Tibial artery (tissue), 4 donors: ENCODE results near the gene SERGEF.
"Not testable (repeated sequence)": the region's sequence is repeated elsewhere in the genome, so short reads cannot be mapped to it uniquely, and the experiment has no call there.

Experiments used
- DNase-seq, 2 donors: peaks; one replicate each; pipeline ENCODE4 v3.0.0-alpha.2; 2019
- H3K27ac ChIP-seq, 2 donors: fragments of 200-600 bp; sonication (generic) in 1 of 2; 1 replicate in 1 of 2; 2 replicates in 1 of 2; pipeline ENCODE4 v1.5.1; 2018 to 2019; ENCODE audit warnings: mild to moderate bottlenecking in 1 of 2
- H3K27me3 ChIP-seq, 2 donors: fragments of 200-600 bp; sonication (generic) in 1 of 2; one replicate each; pipeline versions ENCODE4 v1.5.1 to v1.6.0; 2016 to 2019
- H3K36me3 ChIP-seq, 3 donors: fragments of 200-600 bp; sonication (generic) in 2 of 3; one replicate each; pipeline ENCODE4 v1.5.1; 2016 to 2019; ENCODE audit warnings: mild to moderate bottlenecking in 2 of 3
- H3K4me1 ChIP-seq, 4 donors: fragments of 200-600 bp; sonication (generic) in 2 of 4; 1 replicate in 3 of 4; 2 replicates in 1 of 4; pipeline ENCODE4 v1.5.1; 2016 to 2019
- H3K4me3 ChIP-seq, 2 donors: fragments of 200-600 bp; sonication (generic) in 1 of 2; 1 replicate in 1 of 2; 2 replicates in 1 of 2; pipeline ENCODE4 v1.5.1; 2018 to 2019; ENCODE audit warnings: mild to moderate bottlenecking in 2 of 2
- H3K9me3 ChIP-seq, 3 donors: fragments of 200-600 bp; sonication (generic) in 1 of 3; one replicate each; pipeline ENCODE4 v1.5.1; 2016 to 2019
- intact Hi-C: fragments of 100-400 bp; cut with DNase I; formaldehyde crosslinking; loops from one replicate; pipeline ENCODE4 v1.15.0; 2023; ENCODE audit warnings: low total_unique reads
- TF ChIP-seq, protein P1 (sequence below), 2 experiments: fragments of 200-600 bp in 1 of 2; fragments of 450-650 bp in 1 of 2; IDR thresholded peaks; one replicate each; pipeline ENCODE4 v1.5.1; 2017 to 2019; ENCODE audit warnings: antibody characterized with exemption in 2 of 2, mild to moderate bottlenecking in 1 of 2, moderate library complexity in 1 of 2

The SERGEF gene

DNA sequence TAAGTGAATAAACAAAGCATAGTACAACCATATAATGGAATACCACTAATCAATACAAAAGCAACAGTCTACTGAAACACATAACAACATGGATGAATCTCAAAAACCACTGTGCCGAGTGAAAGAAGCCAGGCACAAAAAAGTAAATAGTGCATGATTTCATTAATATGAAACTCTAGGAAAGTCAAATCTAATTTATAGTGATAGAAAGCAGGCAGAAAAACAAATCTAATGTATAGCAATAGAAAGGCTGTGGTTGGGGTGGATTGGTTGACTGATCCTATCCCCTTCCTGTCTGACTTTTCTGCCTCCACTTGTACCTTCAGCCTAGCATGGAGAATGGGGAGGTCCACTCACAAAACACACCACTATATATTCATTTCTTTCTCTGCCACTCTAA, 115.4 kb downstream of the SERGEF start:
- DNase-seq = no peak
- no peak overlapping the region for H3K4me3 ChIP-seq

DNA sequence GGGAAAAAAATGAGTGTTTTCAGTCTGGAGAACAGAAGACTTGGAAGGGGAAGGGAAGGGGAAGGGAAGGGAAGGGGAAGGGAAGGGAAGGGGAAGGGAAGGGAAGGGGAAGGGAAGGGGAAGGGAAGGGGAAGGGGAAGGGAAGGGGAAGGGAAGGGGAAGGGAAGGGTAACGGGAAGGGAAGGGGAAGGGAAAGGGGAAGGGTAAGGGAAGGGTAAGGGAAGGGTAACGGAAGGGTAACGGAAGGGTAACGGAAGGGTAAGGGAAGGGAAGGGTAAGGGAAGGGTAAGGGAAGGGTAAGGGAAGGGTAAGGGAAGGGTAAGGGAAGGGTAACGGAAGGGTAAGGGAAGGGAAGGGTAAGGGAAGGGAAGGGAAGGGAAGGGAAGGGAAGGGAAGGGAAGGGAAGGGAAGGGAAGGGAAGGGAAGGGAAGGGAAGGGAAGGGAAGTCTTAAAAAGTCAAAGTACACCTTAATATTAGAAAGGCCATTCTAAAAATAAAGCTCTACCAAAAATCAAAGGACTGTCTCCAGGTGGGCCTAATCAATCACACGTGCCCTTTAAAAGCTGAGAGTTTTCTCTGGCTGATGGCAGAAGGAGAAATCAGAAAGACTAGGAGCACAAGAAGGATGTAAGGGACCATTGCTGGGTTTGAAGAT, 116.2 kb downstream of the SERGEF start:
- H3K9me3 ChIP-seq, H3K4me3 ChIP-seq, intact Hi-C loops: not testable (repeated sequence)

More for the DNA sequence above, 115.4 kb downstream of the SERGEF start:
- Histone ChIP-seq H3K9me3 (no peaks in the 10 kb centered on the region), H3K27ac (no peak overlapping the region), H3K4me1 (no peaks in the 10 kb centered on the region), H3K36me3 (peaks cover 0 to 5% (median 5%) of the 10 kb centered on the region in 3 donors), H3K27me3 (no peaks in the 10 kb centered on the region)
- TF ChIP-seq, protein P1, sequence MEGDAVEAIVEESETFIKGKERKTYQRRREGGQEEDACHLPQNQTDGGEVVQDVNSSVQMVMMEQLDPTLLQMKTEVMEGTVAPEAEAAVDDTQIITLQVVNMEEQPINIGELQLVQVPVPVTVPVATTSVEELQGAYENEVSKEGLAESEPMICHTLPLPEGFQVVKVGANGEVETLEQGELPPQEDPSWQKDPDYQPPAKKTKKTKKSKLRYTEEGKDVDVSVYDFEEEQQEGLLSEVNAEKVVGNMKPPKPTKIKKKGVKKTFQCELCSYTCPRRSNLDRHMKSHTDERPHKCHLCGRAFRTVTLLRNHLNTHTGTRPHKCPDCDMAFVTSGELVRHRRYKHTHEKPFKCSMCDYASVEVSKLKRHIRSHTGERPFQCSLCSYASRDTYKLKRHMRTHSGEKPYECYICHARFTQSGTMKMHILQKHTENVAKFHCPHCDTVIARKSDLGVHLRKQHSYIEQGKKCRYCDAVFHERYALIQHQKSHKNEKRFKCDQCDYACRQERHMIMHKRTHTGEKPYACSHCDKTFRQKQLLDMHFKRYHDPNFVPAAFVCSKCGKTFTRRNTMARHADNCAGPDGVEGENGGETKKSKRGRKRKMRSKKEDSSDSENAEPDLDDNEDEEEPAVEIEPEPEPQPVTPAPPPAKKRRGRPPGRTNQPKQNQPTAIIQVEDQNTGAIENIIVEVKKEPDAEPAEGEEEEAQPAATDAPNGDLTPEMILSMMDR (IDR thresholded peaks at IDR 0.05) = no peak
- intact Hi-C loops = no loop called here

DNA sequence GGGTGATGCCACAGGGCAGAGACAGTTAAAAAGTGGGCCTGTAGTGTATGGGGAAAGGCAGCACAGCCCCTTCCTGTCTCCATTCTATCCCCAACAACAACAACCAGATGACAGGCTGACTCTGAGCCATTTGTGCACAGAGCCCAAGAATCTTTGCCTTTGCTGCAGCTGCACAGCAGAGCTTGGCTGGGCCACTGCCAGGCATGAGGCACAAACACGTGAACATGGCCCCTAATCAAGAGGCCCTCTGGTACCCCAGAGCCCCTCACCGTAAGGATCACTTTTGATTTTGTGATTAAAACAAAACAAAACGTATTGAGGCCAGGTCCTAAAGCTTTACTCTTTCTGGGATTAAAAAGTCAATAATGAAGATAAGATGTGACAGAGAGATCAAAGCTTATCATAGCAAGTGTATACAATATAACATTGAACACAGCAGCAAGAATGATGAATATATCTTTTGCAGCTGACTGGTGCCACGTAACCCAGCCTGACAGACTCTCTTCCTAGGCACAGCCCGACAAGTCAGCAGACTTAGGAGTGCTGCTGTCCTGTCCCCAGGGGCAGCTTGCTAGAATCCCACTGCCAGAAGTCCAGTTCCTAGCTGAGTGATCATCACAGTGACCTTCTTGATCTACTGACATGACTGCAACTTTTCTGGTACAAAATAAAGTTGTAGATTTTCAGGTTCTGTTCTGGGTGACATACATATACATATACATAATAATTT, 117.8 kb downstream of the SERGEF start:
- DNase-seq = no peak

More for the DNA sequence above, 116.2 kb downstream of the SERGEF start:
- H3K4me1 ChIP-seq, DNase-seq, H3K27ac ChIP-seq, H3K27me3 ChIP-seq: not testable (repeated sequence)
- H3K36me3 ChIP-seq = peaks cover 0 to 11% (median 5%) of the 10 kb centered on the region in 3 donors

DNA sequence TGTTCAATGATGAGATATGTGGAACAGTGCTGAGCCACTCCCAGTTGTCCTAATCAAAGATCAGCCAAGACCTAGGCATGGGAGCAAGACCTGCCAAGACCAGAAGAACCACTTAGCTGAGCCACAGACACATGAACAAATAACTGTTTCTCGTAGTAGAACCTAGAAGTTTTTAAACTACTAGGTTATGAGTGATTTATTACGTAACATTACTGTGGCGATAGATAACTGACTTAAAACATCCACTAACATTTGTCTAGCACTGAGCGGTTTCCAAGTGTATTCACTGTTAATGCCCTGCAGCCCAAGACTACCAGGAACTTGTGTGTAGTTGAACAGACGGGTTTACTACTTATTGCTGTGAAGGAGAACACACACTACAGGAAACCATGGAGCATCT, 120.4 kb downstream of the SERGEF start:
- no peak overlapping the region for H3K4me3 ChIP-seq
- H3K27ac ChIP-seq = no peak overlapping the region

More for the DNA sequence above, 117.8 kb downstream of the SERGEF start:
- no peaks in the 10 kb centered on the region for H3K4me1 ChIP-seq
- intact Hi-C loops = no loop called here
- no peaks in the 10 kb centered on the region for H3K27me3 ChIP-seq
- no peak overlapping the region for H3K4me3 ChIP-seq
- TF ChIP-seq, protein P1 (IDR thresholded peaks at IDR 0.05) = no peak
- no peaks in the 10 kb centered on the region for H3K9me3 ChIP-seq
- H3K27ac ChIP-seq = no peak overlapping the region
- peaks cover 0 to 11% (median 5%) of the 10 kb centered on the region in 3 donors for H3K36me3 ChIP-seq

DNA sequence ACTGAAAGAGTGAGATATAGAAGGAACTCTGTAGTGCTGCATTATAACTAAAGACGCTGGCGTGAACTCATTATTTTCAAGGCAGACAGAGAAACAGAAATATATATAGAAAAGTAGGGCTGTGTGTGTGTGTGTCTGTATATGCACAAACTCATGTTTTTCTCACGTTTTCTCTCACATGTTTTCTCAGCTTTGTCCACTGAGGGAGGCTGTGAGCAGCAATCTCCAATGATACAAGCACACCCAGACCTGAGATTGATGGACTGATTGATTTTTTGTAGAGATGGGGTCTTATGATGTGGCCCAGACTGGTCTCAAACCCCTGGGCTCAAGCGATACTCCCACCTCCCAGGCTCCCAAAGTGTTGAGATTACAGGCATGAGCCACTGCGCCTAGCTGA, 122.5 kb downstream of the SERGEF start:
- DNase-seq = no peak
- TF ChIP-seq, protein P1 (IDR thresholded peaks at IDR 0.05) = no peak
- intact Hi-C loops = no loop called here
- H3K27me3 ChIP-seq = no peaks in the 10 kb centered on the region
- no peaks in the 10 kb centered on the region for H3K4me1 ChIP-seq
- H3K4me3 ChIP-seq = no peak overlapping the region
- H3K27ac ChIP-seq = no peak overlapping the region
- H3K36me3 ChIP-seq = peaks cover 0 to 11% (median 5%) of the 10 kb centered on the region in 3 donors
- no peaks in the 10 kb centered on the region for H3K9me3 ChIP-seq

More for the DNA sequence above, 120.4 kb downstream of the SERGEF start:
- H3K27me3 ChIP-seq = no peaks in the 10 kb centered on the region
- H3K36me3 ChIP-seq = peaks cover 0 to 11% (median 5%) of the 10 kb centered on the region in 3 donors
- H3K4me1 ChIP-seq = no peaks in the 10 kb centered on the region
- TF ChIP-seq, protein P1 (IDR thresholded peaks at IDR 0.05) = no peak
- no peak for DNase-seq
- intact Hi-C loops = no loop called here
- H3K9me3 ChIP-seq = no peaks in the 10 kb centered on the region

DNA sequence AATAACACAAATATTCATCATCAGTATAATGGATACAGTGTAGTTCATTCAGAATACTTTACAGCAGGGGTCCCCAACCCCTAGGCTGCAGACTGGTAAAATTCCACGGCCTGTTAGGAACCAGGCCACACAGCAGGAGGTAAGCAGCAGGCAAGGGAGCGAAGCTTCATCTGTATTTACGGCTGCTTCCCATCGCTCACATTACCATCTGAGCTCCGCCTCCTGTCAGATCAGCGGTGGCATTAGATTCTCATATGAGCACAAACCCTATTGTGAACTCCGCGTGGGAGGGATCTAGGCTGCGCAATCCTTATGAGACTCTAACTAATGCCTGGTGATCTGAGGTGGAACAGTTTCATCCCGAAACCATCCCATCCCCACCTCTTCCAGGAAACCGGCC, 125.1 kb downstream of the SERGEF start:
- no peaks in the 10 kb centered on the region for H3K27me3 ChIP-seq
- H3K4me3 ChIP-seq = no peak overlapping the region
- intact Hi-C loops = no loop called here
- no peak overlapping the region for H3K27ac ChIP-seq
- H3K9me3 ChIP-seq = no peaks in the 10 kb centered on the region
- no peaks in the 10 kb centered on the region for H3K4me1 ChIP-seq
- DNase-seq = no peak
- H3K36me3 ChIP-seq = peaks cover 0 to 9% (median 3%) of the 10 kb centered on the region in 3 donors
- TF ChIP-seq, protein P1 (IDR thresholded peaks at IDR 0.05) = no peak
